Upper lobe of left lung (tissue), 6 donors: ENCODE data around the gene PLOD1. TPM values are rescaled to one million over a fixed set of nuclear protein-coding genes. Genes with fewer than 3 reads are reported as not detected.
"Not testable (repeated sequence)": the region's sequence is repeated elsewhere in the genome, so short reads cannot be mapped to it uniquely, and the experiment has no call there.

Experiments
- ATAC-seq, 2 donors: fragments of 200-7000 bp; cut with Tn5 transposase; one replicate each; pipeline ENCODE4 v1.9.1; 2022; ENCODE audit warnings: mild to moderate bottlenecking in 2 of 2, moderate library complexity in 2 of 2; ENCODE audit not compliant: low FRiP score in 2 of 2
- DNase-seq, 2 donors: peaks; one replicate each; pipeline ENCODE4 v3.0.0-alpha.2; 2019 to 2020
- H3K27ac ChIP-seq, 4 donors: fragments of 200-600 bp; sonication (generic); one replicate each; pipeline ENCODE4 v1.5.1; 2016 to 2019
- H3K27me3 ChIP-seq, 4 donors: fragments of 200-600 bp; sonication (generic); one replicate each; pipeline ENCODE4 v1.5.1; 2017 to 2019
- H3K36me3 ChIP-seq, 4 donors: fragments of 200-600 bp; sonication (generic); one replicate each; pipeline ENCODE4 v1.5.1; 2016 to 2019
- H3K4me1 ChIP-seq, 4 donors: fragments of 200-600 bp; sonication (generic); one replicate each; pipeline ENCODE4 v1.5.1; 2018 to 2019
- H3K4me3 ChIP-seq, 4 donors: fragments of 200-600 bp; sonication (generic); one replicate each; pipeline ENCODE4 v1.5.1; 2017 to 2019; ENCODE audit warnings: mild to moderate bottlenecking in 2 of 4, moderate library complexity in 1 of 4
- H3K9me3 ChIP-seq, 4 donors: fragments of 200-600 bp; sonication (generic); one replicate each; pipeline ENCODE4 v1.5.1; 2018 to 2019
- CTCF ChIP-seq, 6 experiments: fragments of 450-650 bp in 4 of 6; fragments of 200-600 bp in 2 of 6; sonication (generic) in 2 of 6; IDR thresholded peaks; one replicate each; pipeline ENCODE4 v1.5.1; 2016 to 2019; ENCODE audit warnings: antibody characterized with exemption in 6 of 6
- EP300 ChIP-seq, 4 donors: sonication (generic); formaldehyde crosslinking; IDR thresholded peaks; one replicate each; pipeline ENCODE4 v1.5.1; 2017; ENCODE audit warnings: antibody characterized with exemption in 4 of 4, control low read depth in 2 of 4
- POLR2A ChIP-seq, 4 donors: fragments of 450-650 bp; IDR thresholded peaks; one replicate each; pipeline ENCODE4 v1.5.1; 2016 to 2017; ENCODE audit warnings: antibody characterized with exemption in 4 of 4, mild to moderate bottlenecking in 2 of 4
- POLR2AphosphoS5 ChIP-seq, 2 donors: sonication (generic); formaldehyde crosslinking; IDR thresholded peaks; one replicate each; pipeline ENCODE4 v1.5.1; 2017; ENCODE audit warnings: antibody characterized with exemption in 2 of 2
- WGBS, 2 donors: methylation state at CpG; one replicate each; pipeline ENCODE4 v1.1.5; 2017 to 2018; 5-methylcytosine and 5-hydroxymethylcytosine counted together
- total RNA-seq, 6 donors: library from RNA; depleted of rRNA in 4 of 6; stranded (reverse); fragments of >200 nt in 4 of 6; gene quantifications; one replicate each; pipeline versions ENCODE4 v1.1.0 to v1.2.1, GENCODE V29; 2016 to 2021
- donor health status: DM: no; HTN: no; CAD: no; lungs with moderate emphysema.
- donor health status: DM: no; HTN: yes; CAD: no; lungs with severe emphysema.

The PLOD1 gene
- total RNA-seq, 6 donors from 2014 or later, result 31.4 to 99.0 (median 52.8) TPM

- Histone ChIP-seq H3K36me3 (peaks cover 0 to 27% (median 5%) of the 10 kb centered on the region in 4 donors), H3K27me3 (no peaks in the 10 kb centered on the region), H3K9me3 (no peaks in the 10 kb centered on the region), H3K4me1 (peaks cover 16 to 28% (median 19%) of the 10 kb centered on the region in 4 donors), H3K4me3 (no peak overlapping the region), H3K27ac (peak overlapping the region in 2 of 4 donors; percentile 30 to 44)
- ATAC-seq (no peak), DNase-seq (no peak)
- no peak for TF ChIP-seq POLR2A (IDR thresholded peaks at IDR 0.05)
- TF ChIP-seq EP300 (IDR thresholded peaks at IDR 0.05), result no peak
- TF ChIP-seq CTCF (IDR thresholded peaks at IDR 0.05), result no peak
- TF ChIP-seq POLR2AphosphoS5 (IDR thresholded peaks at IDR 0.05), result no peak
- WGBS, 2 donors, result 73 to 75% methylated on average over 13 to 15 of the region's 15 CpGs
Measured at GRCh38 chr1:11938722-11939526, 4.4 kb downstream of the PLOD1 start.

GRCh38 chr1:11939794-11940193, 5.3 kb downstream of the PLOD1 start:
- WGBS, 2 donors, result 98% methylated on average over 7 of the region's 7 CpGs
- H3K9me3 ChIP-seq, H3K27me3 ChIP-seq, DNase-seq, ATAC-seq, H3K4me3 ChIP-seq: not testable (repeated sequence)
- H3K27ac ChIP-seq, result peak overlapping the region in 1 of 4 donors; percentile 30
- H3K4me1 ChIP-seq, result peaks cover 14 to 25% (median 16%) of the 10 kb centered on the region in 4 donors
- peaks cover 0 to 31% (median 8%) of the 10 kb centered on the region in 4 donors for H3K36me3 ChIP-seq

GRCh38 chr1:11940260-11940921, 5.9 kb downstream of the PLOD1 start:
- Histone ChIP-seq H3K36me3 (peaks cover 0 to 32% (median 10%) of the 10 kb centered on the region in 4 donors), H3K4me1 (peaks cover 8 to 19% (median 11%) of the 10 kb centered on the region in 4 donors), H3K9me3 (no peaks in the 10 kb centered on the region), H3K27me3 (no peaks in the 10 kb centered on the region), H3K4me3 (no peak overlapping the region), H3K27ac (no peak overlapping the region)
- WGBS, 2 donors, result 86% methylated on average over 8 to 9 of the region's 9 CpGs
- TF ChIP-seq EP300 (IDR thresholded peaks at IDR 0.05) (no peak), CTCF (IDR thresholded peaks at IDR 0.05) (no peak), POLR2A (IDR thresholded peaks at IDR 0.05) (no peak), POLR2AphosphoS5 (IDR thresholded peaks at IDR 0.05) (no peak)
- ATAC-seq, result peak in 1 of 2 donors; percentile 20
- DNase-seq, result no peak

GRCh38 chr1:11942280-11942679, 7.8 kb downstream of the PLOD1 start:
- Histone ChIP-seq H3K36me3 (peaks cover 0 to 29% (median 10%) of the 10 kb centered on the region in 4 donors), H3K27me3 (no peaks in the 10 kb centered on the region), H3K4me1 (peaks cover 0 to 12% (median 2%) of the 10 kb centered on the region in 4 donors), H3K4me3 (no peak overlapping the region), H3K27ac (no peak overlapping the region), H3K9me3 (no peaks in the 10 kb centered on the region)
- ATAC-seq, result no peak
- no peak for DNase-seq
- TF ChIP-seq EP300 (IDR thresholded peaks at IDR 0.05) (no peak), POLR2A (IDR thresholded peaks at IDR 0.05) (no peak), POLR2AphosphoS5 (IDR thresholded peaks at IDR 0.05) (no peak), CTCF (IDR thresholded peaks at IDR 0.05) (no peak)
- 91 to 96% methylated on average over 4 of the region's 4 CpGs for WGBS, 2 donors

GRCh38 chr1:11943619-11944018, 9.1 kb downstream of the PLOD1 start:
- Histone ChIP-seq H3K27me3 (no peaks in the 10 kb centered on the region), H3K36me3 (peaks cover 0 to 28% (median 8%) of the 10 kb centered on the region in 4 donors), H3K27ac (no peak overlapping the region), H3K4me3 (no peak overlapping the region), H3K9me3 (no peaks in the 10 kb centered on the region), H3K4me1 (peaks cover 0 to 9% (median 0%) of the 10 kb centered on the region in 4 donors)
- WGBS, 2 donors, result 88 to 90% methylated on average over 2 to 4 of the region's 4 CpGs
- TF ChIP-seq CTCF (IDR thresholded peaks at IDR 0.05) (no peak), POLR2A (IDR thresholded peaks at IDR 0.05) (no peak), EP300 (IDR thresholded peaks at IDR 0.05) (no peak), POLR2AphosphoS5 (IDR thresholded peaks at IDR 0.05) (no peak)
- ATAC-seq (no peak), DNase-seq (no peak)
